H1 (cell line): ENCODE measurements around the gene RBFOX1. TPM values are rescaled to one million over a fixed set of nuclear protein-coding genes. Genes with fewer than 3 reads are reported as not detected.

Experiments used
- CTCF ChIA-PET: fragments of 300-600 bp; sonication (Branson Sonifier 250); formaldehyde crosslinking; loops from one replicate; lab custom pipeline; 2021; ENCODE audit not compliant: partially characterized antibody; lab: Charles Lee
- POLR2A ChIA-PET: fragments of 300-600 bp; sonication (Branson Sonifier 250); formaldehyde crosslinking; loops from one replicate; lab custom pipeline; 2021; ENCODE audit warnings: inconsistent platforms; ENCODE audit not compliant: partially characterized antibody; lab: Charles Lee
- DNase-seq, 2 experiments: peaks; one replicate each; pipeline versions ENCODE4 v3.0.0 to v3.0.0-alpha.2; 2010 to 2022; ENCODE audit warnings: low spot score in 2 of 2, low read depth in 1 of 2, mixed read lengths in 1 of 2
- FAIRE-seq: peaks from 2 replicates; lab custom pipeline; 2011; peaks lifted over from hg19 to GRCh38; lab: Jason Lieb, UNC
- H2AFZ ChIP-seq: 2 replicates; pipeline ENCODE4 v1.8.1; 2012; ENCODE audit warnings: low read length, inconsistent platforms
- H2AK5ac ChIP-seq: 2 replicates; pipeline ENCODE4 v1.6.1; 2013; ENCODE audit warnings: low read depth, low read length
- H2BK120ac ChIP-seq: replicated peaks from 2 replicates; pipeline ENCODE3; 2013; ENCODE audit warnings: low read depth, low read length, inconsistent platforms
- H2BK12ac ChIP-seq: 2 replicates; pipeline ENCODE4 v1.6.1; 2013; ENCODE audit warnings: low read depth, low read length
- H2BK15ac ChIP-seq: 2 replicates; pipeline ENCODE4 v1.6.1; 2013; ENCODE audit warnings: low read length
- H2BK20ac ChIP-seq: 2 replicates; pipeline ENCODE4 v1.6.1; 2013; ENCODE audit warnings: low read length
- H2BK5ac ChIP-seq: 2 replicates; pipeline ENCODE4 v1.6.1; 2013; ENCODE audit warnings: low read depth, low read length
- H3K14ac ChIP-seq: 2 replicates; pipeline ENCODE4 v1.6.1; 2013; ENCODE audit warnings: inconsistent platforms; ENCODE audit not compliant: insufficient read length
- H3K18ac ChIP-seq: 2 replicates; pipeline ENCODE4 v1.6.1; 2013; ENCODE audit warnings: low read length; ENCODE audit errors: extremely low read depth
- H3K23ac ChIP-seq: 2 replicates; pipeline ENCODE4 v1.6.1; 2013; ENCODE audit warnings: inconsistent platforms; ENCODE audit not compliant: insufficient read length
- H3K23me2 ChIP-seq: 2 replicates; pipeline ENCODE4 v1.6.1; 2013; ENCODE audit warnings: low read depth, low read length
- H3K27ac ChIP-seq: 2 replicates; pipeline ENCODE4 v1.6.1; 2011; ENCODE audit warnings: low read depth, low read length, inconsistent platforms
- H3K27me3 ChIP-seq, 4 experiments: replicated peaks in 1 of 4; 1 replicate in 1 of 4; 2 replicates in 3 of 4; pipeline versions ENCODE4 v1.6.1 to v1.8.1; 2011 to 2013; ENCODE audit warnings: low read length in 3 of 4, mild to moderate bottlenecking in 3 of 4, inconsistent platforms in 2 of 4, mixed read lengths in 2 of 4, moderate library complexity in 1 of 4; ENCODE audit not compliant: control insufficient read depth in 3 of 4, insufficient read depth in 3 of 4; ENCODE audit errors: extremely low read depth in 1 of 4
- H3K36me3 ChIP-seq, 4 experiments: 2 replicates each; pipeline versions ENCODE4 v1.6.1 to v1.8.1; 2011 to 2013; ENCODE audit warnings: mild to moderate bottlenecking in 4 of 4, low read length in 3 of 4, moderate library complexity in 2 of 4, control low read depth in 1 of 4, inconsistent platforms in 1 of 4; ENCODE audit not compliant: insufficient read depth in 4 of 4, control insufficient read depth in 2 of 4
- H3K4ac ChIP-seq: replicated peaks from 2 replicates; pipeline ENCODE3; 2013; ENCODE audit warnings: low read length, low read depth, mixed read lengths, inconsistent platforms; ENCODE audit not compliant: insufficient read length
- H3K4me1 ChIP-seq, 4 experiments: replicated peaks in 1 of 4; 1 replicate in 1 of 4; 2 replicates in 3 of 4; pipeline versions ENCODE4 v1.6.1 to v1.8.1; 2011 to 2013; ENCODE audit warnings: low read length in 3 of 4, inconsistent platforms in 2 of 4, mixed read lengths in 1 of 4; ENCODE audit not compliant: insufficient read depth in 4 of 4, control insufficient read depth in 3 of 4
- H3K4me2 ChIP-seq, 2 experiments: 2 replicates each; pipeline versions ENCODE4 v1.6.1 to v1.8.1; 2011 to 2013; ENCODE audit warnings: low read depth in 2 of 2, low read length in 2 of 2, control low read depth in 1 of 2, inconsistent platforms in 1 of 2, mild to moderate bottlenecking in 1 of 2; ENCODE audit not compliant: insufficient read depth in 1 of 2
- H3K4me3 ChIP-seq, 4 experiments: fragments of 200-600, 300-600 bp in 1 of 4; sonication (generic), shearing (Covaris generic), sonication (Bioruptor Twin) in 1 of 4; 2 replicates each; pipeline versions ENCODE4 v1.5.1 to v1.8.1; 2011 to 2016; ENCODE audit warnings: low read length in 4 of 4, low read depth in 3 of 4, control low read depth in 2 of 4, inconsistent platforms in 2 of 4, mild to moderate bottlenecking in 2 of 4, mixed read lengths in 1 of 4, moderate library complexity in 1 of 4; ENCODE audit not compliant: insufficient read depth in 2 of 4; ENCODE audit errors: extremely low read depth in 1 of 4
- H3K56ac ChIP-seq: replicated peaks from 2 replicates; pipeline ENCODE3; 2013; ENCODE audit warnings: low read depth, mild to moderate bottlenecking, mixed read lengths, low read length, inconsistent platforms; ENCODE audit not compliant: insufficient read length
- H3K79me1 ChIP-seq: 2 replicates; pipeline ENCODE4 v1.6.1; 2013; ENCODE audit warnings: low read depth, low read length, control low read depth
- H3K79me2 ChIP-seq, 2 experiments: 2 replicates each; pipeline versions ENCODE4 v1.6.1 to v1.8.1; 2012 to 2013; ENCODE audit warnings: low read length in 2 of 2, mild to moderate bottlenecking in 2 of 2, inconsistent platforms in 1 of 2; ENCODE audit not compliant: insufficient read depth in 2 of 2, control insufficient read depth in 1 of 2
- H3K9ac ChIP-seq, 4 experiments: replicated peaks in 1 of 4; 1 replicate in 1 of 4; 2 replicates in 3 of 4; pipeline versions ENCODE4 v1.6.1 to v1.8.1; 2011 to 2013; ENCODE audit warnings: low read depth in 3 of 4, low read length in 3 of 4, control low read depth in 2 of 4, mild to moderate bottlenecking in 2 of 4, moderate library complexity in 2 of 4, inconsistent platforms in 1 of 4; ENCODE audit errors: extremely low read depth in 1 of 4
- H3K9me3 ChIP-seq, 2 experiments: 2 replicates each; pipeline versions ENCODE4 v1.6.1 to v1.8.1; 2012 to 2013; ENCODE audit warnings: mild to moderate bottlenecking in 2 of 2, moderate library complexity in 2 of 2, control low read depth in 1 of 2, inconsistent platforms in 1 of 2, low read depth in 1 of 2, low read length in 1 of 2, mixed read lengths in 1 of 2; ENCODE audit not compliant: insufficient read depth in 2 of 2
- H4K20me1 ChIP-seq, 2 experiments: replicated peaks in 1 of 2; 2 replicates each; pipeline versions ENCODE3 to v1.8.1; 2011 to 2013; ENCODE audit warnings: inconsistent platforms in 2 of 2, low read length in 2 of 2, mild to moderate bottlenecking in 1 of 2; ENCODE audit not compliant: insufficient read depth in 2 of 2, control insufficient read depth in 1 of 2
- H4K5ac ChIP-seq: 2 replicates; pipeline ENCODE4 v1.6.1; 2013; ENCODE audit warnings: low read length, low read depth, mixed read lengths, inconsistent platforms; ENCODE audit not compliant: insufficient read length
- H4K8ac ChIP-seq: 2 replicates; pipeline ENCODE4 v1.8.0; 2013; ENCODE audit warnings: mild to moderate bottlenecking, moderate library complexity, low read length, inconsistent platforms; ENCODE audit not compliant: insufficient read depth; ENCODE audit errors: extremely low read depth
- H4K91ac ChIP-seq: replicated peaks from 2 replicates; pipeline ENCODE3; 2013; ENCODE audit warnings: low read length, mixed read lengths, inconsistent platforms; ENCODE audit not compliant: insufficient read length
- BRCA1 ChIP-seq: IDR thresholded peaks from 2 replicates; pipeline ENCODE4 v1.6.1; 2012; ENCODE audit warnings: low read depth, low read length, improper control_type of control experiment
- GABPA ChIP-seq: IDR thresholded peaks from 2 replicates; pipeline ENCODE4 v1.6.1; 2011; ENCODE audit warnings: mild to moderate bottlenecking, low read length, moderate library complexity, borderline replicate concordance; ENCODE audit not compliant: insufficient read depth
- NANOG ChIP-seq: IDR thresholded peaks from 2 replicates; pipeline ENCODE4 v1.6.1; 2011; ENCODE audit warnings: low read length, low read depth, mild to moderate bottlenecking, inconsistent platforms; ENCODE audit not compliant: insufficient read depth, poor library complexity, severe bottlenecking
- PHF8 ChIP-seq: fragments of 200-600 bp; sonication (generic); conservative IDR thresholded peaks from 2 replicates; pipeline ENCODE4 v1.7.1; 2012; ENCODE audit warnings: low read depth, mild to moderate bottlenecking, inconsistent platforms, low read length, moderate library complexity
- RFX5 ChIP-seq: IDR thresholded peaks from 2 replicates; pipeline ENCODE4 v1.6.1; 2011; ENCODE audit warnings: low read depth, low read length, improper control_type of control experiment, borderline replicate concordance
- WGBS, 2 experiments: shearing (Covaris generic) in 1 of 2; methylation state at CpG; one replicate each; pipeline versions ENCODE4 v1.1.6 to v1.1.7; 2013 to 2015; ENCODE audit warnings: low lambda C conversion rate in 2 of 2, mixed read lengths in 2 of 2, inconsistent platforms in 1 of 2, low coverage in 1 of 2, missing lambda C conversion rate in 1 of 2; ENCODE audit not compliant: insufficient replicate concordance in 2 of 2, insufficient coverage in 1 of 2, insufficient read length in 1 of 2; ENCODE audit errors: extremely low coverage in 1 of 2, missing lambda C conversion rate in 1 of 2; 5-methylcytosine and 5-hydroxymethylcytosine counted together
- polyA plus RNA-seq, 7 experiments: library from polyadenylated mRNA; depleted of rRNA in 3 of 7; stranded (reverse) in 5 of 7; unstranded in 2 of 7; fragments of >200 nt in 5 of 7; fragments of 200-250 nt in 2 of 7; gene quantifications; 1 replicate in 5 of 7; 2 replicates in 1 of 7; 4 replicates in 1 of 7; pipeline versions ENCODE4 v1.2.1 to v1.2.3, GENCODE V29; 2011 to 2013; ENCODE audit warnings: missing spikeins in 2 of 7, mixed read lengths in 2 of 7
- total RNA-seq: library from RNA; stranded (reverse); fragmentation: NEBNext Ultra II Directional; extraction: Animal tissue kit (Norgen Biotek cat#: 25700); gene quantifications from 2 replicates; pipeline ENCODE4 v1.2.1, GENCODE V29; 2021

RBFOX1 gene
- total and polyA plus RNA-seq, 2 of the 8 experiments (the other 6 are each of a cell fraction or from before 2014, with no cell fraction given) = 1.7 to 2.8 TPM

GRCh38 chr16:7440886-7441400, 108.3 kb downstream of the RBFOX1 start:
- Histone ChIP-seq H3K14ac (no peak overlapping the region), H2BK5ac (peak overlapping the region; percentile 54; the same call in 1 of the 2 replicates), H2BK12ac (no peak overlapping the region), H3K9ac (no peak overlapping the region), H2BK120ac (no peak overlapping the region), H3K79me2 (no peaks in the 10 kb centered on the region), H3K4ac (no peak overlapping the region), H3K79me1 (no peaks in the 10 kb centered on the region), H4K20me1 (no peaks in the 10 kb centered on the region), H3K36me3 (no peaks in the 10 kb centered on the region), H4K91ac (no peak overlapping the region), H3K4me2 (peak overlapping the region; percentile 28 to 31; a peak in 1 of 4 replicates), H3K4me3 (no peak overlapping the region), H3K27me3 (no peaks in the 10 kb centered on the region), H4K8ac (no peak overlapping the region), H3K23ac (no peak overlapping the region), H4K5ac (no peak overlapping the region), H2AK5ac (no peak overlapping the region), H3K4me1 (peaks cover 3 to 22% (median 15%) of the 10 kb centered on the region in 4 experiments), H3K9me3 (no peaks in the 10 kb centered on the region), H2BK20ac (0 out of 2 replicates have a peak overlapping the region, but pooled peaks have one; percentile 96), H3K56ac (no peak overlapping the region), H3K18ac (peak overlapping the region; percentile 55; the same call in 1 of the 2 replicates), H2AFZ (no peak overlapping the region), H3K23me2 (no peaks in the 10 kb centered on the region), H3K27ac (no peak overlapping the region), H2BK15ac (no peak overlapping the region)
- POLR2A ChIA-PET = interaction anchor here (0.8 kb wide), 1 partner anchor 9 kb away, joined by 4 read pairs; no protein-coding TSS in a partner anchor
- TF ChIP-seq BRCA1 = no peak
- TF ChIP-seq RFX5 = no peak
- no peak for TF ChIP-seq PHF8
- TF ChIP-seq GABPA = no peak
- no peak for TF ChIP-seq NANOG
- DNase-seq (no peak), FAIRE-seq (no peak)
- 66% methylated on average over 6 of the region's 6 CpGs; no CpG with 5 or more reads in 1 of the 2 experiments for WGBS, 2 experiments
- CTCF ChIA-PET = interaction anchor here (1.0 to 1.1 kb wide), 2 partner anchors 9 to 73 kb away, joined by 3 read pairs; no protein-coding TSS in a partner anchor
